ENCODE results near the gene ZNF385C.

ZNF385C gene

DNA sequence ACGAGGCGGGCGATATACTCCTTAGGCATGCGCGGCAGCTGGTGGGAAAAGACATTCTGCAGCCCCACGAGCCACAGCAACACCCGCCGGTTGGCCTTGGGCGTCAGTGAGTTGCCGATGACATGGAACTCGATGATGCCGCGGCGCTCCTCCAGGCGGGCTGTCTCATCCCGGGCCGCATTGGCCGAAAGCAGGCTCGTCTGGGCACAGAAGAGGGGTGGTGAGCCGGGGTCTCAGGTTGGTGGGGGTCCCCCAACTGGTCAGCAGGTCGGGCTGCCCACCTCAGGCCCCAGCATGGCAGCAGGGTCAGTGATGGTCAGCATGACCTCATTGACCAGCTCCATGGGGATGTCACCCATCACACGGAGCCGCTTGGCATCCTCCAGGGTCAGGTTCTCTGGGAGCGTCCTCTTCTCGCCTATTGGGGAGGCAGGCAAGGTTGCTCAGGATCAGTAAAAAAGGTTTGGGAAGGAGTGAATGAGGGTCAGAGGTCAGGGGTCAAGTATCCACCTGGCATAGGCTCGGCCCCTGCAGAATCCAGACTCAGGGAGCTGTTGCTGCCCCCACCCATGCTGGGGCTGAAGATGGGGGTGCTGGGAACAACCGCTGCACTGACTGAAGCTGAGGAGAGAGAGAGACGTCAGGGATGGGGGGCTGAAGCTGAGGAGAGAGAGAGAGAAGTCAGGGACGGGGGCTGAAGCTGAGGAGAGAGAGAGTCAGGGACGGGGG lies 19.3 kb upstream of the ZNF385C start:
- H3K36me3 Mint-ChIP-seq, result peaks cover 34% of the 10 kb centered on the region
- H3K27ac Mint-ChIP-seq, result peak overlapping the region; percentile 90
- ATAC-seq, result no peak
- no peaks in the 10 kb centered on the region for H3K9me3 Mint-ChIP-seq
- no peaks in the 10 kb centered on the region for H3K27me3 Mint-ChIP-seq
- H3K4me1 Mint-ChIP-seq, result peaks cover 76% of the 10 kb centered on the region
- no peak overlapping the region for H3K4me3 Mint-ChIP-seq

- H3K9me3 Mint-ChIP-seq, result no peaks in the 10 kb centered on the region
- ATAC-seq, result peak; percentile 62
- H3K36me3 Mint-ChIP-seq, result peaks cover 28% of the 10 kb centered on the region
- H3K27ac Mint-ChIP-seq, result peak overlapping the region; percentile 90
- peaks cover 83% of the 10 kb centered on the region for H3K4me1 Mint-ChIP-seq
- H3K27me3 Mint-ChIP-seq, result no peaks in the 10 kb centered on the region
- H3K4me3 Mint-ChIP-seq, result no peak overlapping the region
Observed at GRCh38 chr17:42116705-42117396, 18.6 kb upstream of the ZNF385C start.

DNA sequence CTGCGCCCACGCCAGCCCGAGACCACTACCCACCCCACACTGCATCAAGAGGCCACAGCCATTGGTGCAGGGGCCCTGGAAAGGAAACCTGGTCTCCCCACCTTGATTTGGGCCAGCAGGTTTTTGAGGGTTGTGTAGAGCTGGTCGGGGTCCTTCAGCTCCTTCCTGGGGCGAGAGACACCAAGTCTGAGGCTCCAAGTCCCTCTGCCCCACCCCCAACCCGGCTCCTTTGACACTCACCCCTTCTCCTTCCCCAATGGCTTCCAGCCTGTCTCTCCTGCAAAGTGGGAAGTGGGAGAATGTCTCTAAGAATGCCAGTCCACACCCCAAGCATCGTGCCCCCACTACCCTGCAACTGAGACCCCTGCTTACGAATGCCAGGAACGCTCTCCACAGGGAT lies 15.8 kb upstream of the ZNF385C start:
- Mint-ChIP-seq H3K4me1 (peaks cover 85% of the 10 kb centered on the region), H3K36me3 (peaks cover 33% of the 10 kb centered on the region), H3K9me3 (no peaks in the 10 kb centered on the region), H3K27me3 (no peaks in the 10 kb centered on the region), H3K27ac (peak overlapping the region; percentile 90), H3K4me3 (no peak overlapping the region)
- ATAC-seq, result no peak

GRCh38 chr17:42113293-42114069 lies 15.2 kb upstream of the ZNF385C start:
- Mint-ChIP-seq H3K9me3 (no peaks in the 10 kb centered on the region), H3K27me3 (no peaks in the 10 kb centered on the region), H3K27ac (peak overlapping the region; percentile 90), H3K4me3 (no peak overlapping the region), H3K36me3 (peaks cover 28% of the 10 kb centered on the region), H3K4me1 (peaks cover 83% of the 10 kb centered on the region)
- ATAC-seq, result no peak

- peak; percentile 86 for ATAC-seq
- Mint-ChIP-seq H3K36me3 (peaks cover 23% of the 10 kb centered on the region), H3K4me1 (peaks cover 84% of the 10 kb centered on the region), H3K27ac (peak within 1 kb of the TSS; percentile 90), H3K4me3 (peak within 1 kb of the TSS; percentile 71), H3K27me3 (no peaks in the 10 kb centered on the region), H3K9me3 (no peaks in the 10 kb centered on the region)
Observed at GRCh38 chr17:42112552-42113176, 14.4 kb upstream of the ZNF385C start, which contains the start of gene DHX58. DHX58 (minus strand) TSS chr17:42112714; CDS start chr17:42111892, 822 bp downstream.

GRCh38 chr17:42111871-42112551 lies 13.7 kb upstream of the ZNF385C start:
- Mint-ChIP-seq H3K4me1 (peaks cover 79% of the 10 kb centered on the region), H3K4me3 (peak overlapping the region; percentile 71), H3K27me3 (no peaks in the 10 kb centered on the region), H3K27ac (peak overlapping the region; percentile 90), H3K9me3 (no peaks in the 10 kb centered on the region), H3K36me3 (peaks cover 17% of the 10 kb centered on the region)
- no peak for ATAC-seq

DNA sequence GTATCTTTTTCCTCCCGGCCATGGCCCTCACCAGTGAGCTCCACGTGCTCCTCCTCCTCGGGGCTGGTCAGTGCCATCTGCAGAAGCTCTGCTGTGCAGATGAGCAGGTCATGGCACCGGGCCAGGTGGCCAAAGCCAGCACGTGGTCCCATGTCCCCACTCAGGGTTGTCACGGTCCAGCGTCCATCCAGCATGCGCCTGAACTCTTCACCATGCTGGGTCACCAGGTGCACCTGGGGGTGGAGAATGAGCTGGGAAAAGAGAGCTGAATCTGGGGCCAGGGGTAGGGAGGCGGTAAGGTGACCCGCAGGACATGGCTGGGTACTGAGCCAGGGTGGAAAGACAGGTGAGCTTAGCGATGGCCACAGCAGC lies 13.0 kb upstream of the ZNF385C start:
- no peak overlapping the region for H3K4me3 Mint-ChIP-seq
- peaks cover 12% of the 10 kb centered on the region for H3K36me3 Mint-ChIP-seq
- peaks cover 72% of the 10 kb centered on the region for H3K4me1 Mint-ChIP-seq
- ATAC-seq, result no peak
- H3K27me3 Mint-ChIP-seq, result no peaks in the 10 kb centered on the region
- peak overlapping the region; percentile 90 for H3K27ac Mint-ChIP-seq
- H3K9me3 Mint-ChIP-seq, result no peaks in the 10 kb centered on the region

GRCh38 chr17:42110301-42111264 lies 12.3 kb upstream of the ZNF385C start:
- no peak for ATAC-seq
- Mint-ChIP-seq H3K4me3 (no peak overlapping the region), H3K27ac (peak overlapping the region; percentile 90), H3K27me3 (no peaks in the 10 kb centered on the region), H3K36me3 (peaks cover 19% of the 10 kb centered on the region), H3K4me1 (peaks cover 72% of the 10 kb centered on the region), H3K9me3 (no peaks in the 10 kb centered on the region)

DNA sequence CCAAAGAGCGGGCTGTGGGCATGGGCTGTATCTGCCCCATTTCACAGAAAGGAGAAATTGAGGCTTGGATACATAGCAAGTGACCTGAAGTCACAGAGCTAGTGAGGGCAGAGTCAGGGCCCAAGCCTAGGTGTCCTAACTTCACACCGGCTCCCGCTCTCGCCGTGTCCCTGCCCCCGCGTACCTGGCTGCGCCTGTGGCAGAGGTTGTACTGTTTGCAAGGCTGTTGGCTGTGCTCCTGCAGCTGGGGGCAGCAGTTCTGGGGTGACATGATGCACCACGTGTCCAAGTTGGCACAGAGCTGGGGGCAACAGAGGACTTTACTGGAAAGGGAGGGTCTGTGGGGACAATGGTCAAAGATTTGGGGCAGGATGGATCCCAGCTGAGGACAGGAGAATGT lies 10.8 kb upstream of the ZNF385C start:
- H3K4me1 Mint-ChIP-seq, result peaks cover 57% of the 10 kb centered on the region
- no peak overlapping the region for H3K27ac Mint-ChIP-seq
- no peak overlapping the region for H3K4me3 Mint-ChIP-seq
- peaks cover 20% of the 10 kb centered on the region for H3K36me3 Mint-ChIP-seq
- H3K9me3 Mint-ChIP-seq, result no peaks in the 10 kb centered on the region
- ATAC-seq, result no peak
- H3K27me3 Mint-ChIP-seq, result no peaks in the 10 kb centered on the region

GRCh38 chr17:42107597-42108576 lies 9.6 kb upstream of the ZNF385C start:
- Mint-ChIP-seq H3K4me3 (peak overlapping the region; percentile 59), H3K36me3 (peaks cover 20% of the 10 kb centered on the region), H3K27ac (no peak overlapping the region), H3K4me1 (peaks cover 46% of the 10 kb centered on the region), H3K27me3 (no peaks in the 10 kb centered on the region), H3K9me3 (no peaks in the 10 kb centered on the region)
- peak; percentile 92 for ATAC-seq

DNA sequence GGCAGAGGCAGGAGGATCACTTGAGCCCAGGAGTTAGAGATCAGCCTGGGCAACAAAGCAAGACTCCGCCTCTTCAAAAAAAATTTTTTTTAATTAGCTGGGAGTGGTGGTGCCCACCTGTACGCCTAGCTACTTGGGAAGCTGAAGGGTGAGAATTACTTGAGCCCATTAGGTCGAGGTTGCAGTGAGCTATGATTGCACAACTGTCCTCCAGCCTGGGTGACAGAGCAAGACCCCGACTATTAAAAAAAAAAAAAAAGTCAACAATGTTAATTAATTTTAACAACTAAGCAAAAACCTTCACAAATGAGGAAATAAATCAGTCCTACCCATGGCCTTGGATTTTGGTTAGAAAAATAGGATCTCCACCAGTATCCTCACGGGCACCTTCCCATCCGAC lies 8.9 kb upstream of the ZNF385C start:
- Mint-ChIP-seq H3K27me3 (no peaks in the 10 kb centered on the region), H3K27ac (no peak overlapping the region), H3K9me3 (no peaks in the 10 kb centered on the region), H3K36me3 (peaks cover 20% of the 10 kb centered on the region), H3K4me1 (peaks cover 38% of the 10 kb centered on the region), H3K4me3 (peak overlapping the region; percentile 59)
- ATAC-seq, result no peak

DNA sequence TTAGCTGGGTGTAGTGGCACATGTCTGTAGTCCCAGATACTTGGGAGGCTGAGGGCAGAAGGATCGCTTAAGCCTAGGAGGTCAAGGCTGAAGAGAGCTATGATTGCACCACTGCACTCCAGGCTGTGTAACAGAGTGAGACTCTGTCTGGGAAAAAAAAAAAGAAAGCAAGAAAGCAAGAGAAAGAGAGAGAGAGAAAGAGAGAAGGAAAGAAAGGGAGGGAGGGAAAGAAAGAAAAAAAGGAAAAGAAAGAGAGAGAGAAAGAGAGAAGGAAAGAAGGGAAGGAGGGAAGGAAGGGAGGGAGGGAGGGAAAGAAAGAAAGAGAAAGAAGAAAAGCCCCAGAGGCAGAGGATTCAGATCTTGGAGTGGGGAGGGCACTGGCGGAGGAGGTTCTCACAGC lies 7.7 kb upstream of the ZNF385C start:
- peaks cover 35% of the 10 kb centered on the region for H3K4me1 Mint-ChIP-seq
- H3K9me3 Mint-ChIP-seq, result no peaks in the 10 kb centered on the region
- no peak overlapping the region for H3K27ac Mint-ChIP-seq
- H3K36me3 Mint-ChIP-seq, result peaks cover 20% of the 10 kb centered on the region
- ATAC-seq, result no peak
- no peaks in the 10 kb centered on the region for H3K27me3 Mint-ChIP-seq
- peak overlapping the region; percentile 40 for H3K4me3 Mint-ChIP-seq

- Mint-ChIP-seq H3K27ac (no peak overlapping the region), H3K4me1 (peaks cover 27% of the 10 kb centered on the region), H3K4me3 (no peak overlapping the region), H3K9me3 (no peaks in the 10 kb centered on the region), H3K27me3 (no peaks in the 10 kb centered on the region), H3K36me3 (peaks cover 14% of the 10 kb centered on the region)
- no peak for ATAC-seq
Observed at GRCh38 chr17:42104264-42104663, 6.0 kb upstream of the ZNF385C start.

Data from stimulated activated memory B cell treated with anti-CD40 and anti-IgM and Interleukin-4, amounts not matched to agents 10 μg/mL and 1 μg/mL and 100 μg/mL, for 72 hours (primary cell).